Activated CD8-positive, alpha-beta memory T cell treated with anti-CD3 and anti-CD28 coated beads for 1 hour (primary cell): ENCODE data around the gene TESK2.

ENCODE experiments used
- DNase-seq, 2 donors: peaks; one replicate each; pipeline ENCODE4 v3.0.0-alpha.2; 2020; ENCODE audit warnings: low read depth in 1 of 2; ENCODE audit errors: extremely low read depth in 1 of 2

Gene TESK2

GRCh38 chr1:45344499-45344898 is 146.5 kb downstream of the TESK2 start:
- DNase-seq = no peak

GRCh38 chr1:45340816-45341466 is 150.0 kb downstream of the TESK2 start:
- no peak for DNase-seq

- peak; percentile 76 to 83 for DNase-seq
Measured at GRCh38 chr1:45339789-45340558, 151.0 kb downstream of the TESK2 start, which contains the start of the genes MUTYH and TOE1. Gene MUTYH (minus strand): TSS chr1:45340440. CDS start chr1:45334505, 5,935 bp downstream. Gene TOE1 (plus strand): TSS chr1:45340170. CDS start chr1:45340253, 83 bp downstream.

- no peak for DNase-seq
Measured at GRCh38 chr1:45337630-45338325, 153.2 kb downstream of the TESK2 start.

- no peak for DNase-seq
Measured at GRCh38 chr1:45335855-45336324, 155.1 kb downstream of the TESK2 start.

- DNase-seq = no peak
Measured at GRCh38 chr1:45334308-45335245, 156.4 kb downstream of the TESK2 start.

- no peak for DNase-seq
Measured at GRCh38 chr1:45332346-45332720, 158.6 kb downstream of the TESK2 start.

GRCh38 chr1:45331436-45332345 is 159.3 kb downstream of the TESK2 start:
- DNase-seq = no peak

GRCh38 chr1:45329445-45329844 is 161.5 kb downstream of the TESK2 start:
- no peak for DNase-seq

GRCh38 chr1:45328680-45329079 is 162.3 kb downstream of the TESK2 start:
- DNase-seq = no peak

- no peak for DNase-seq
Measured at GRCh38 chr1:45327644-45328515, 163.1 kb downstream of the TESK2 start.

GRCh38 chr1:45326627-45327623 is 164.0 kb downstream of the TESK2 start, which contains the start of gene HPDL:
Gene HPDL (plus strand): TSS chr1:45326895. CDS start chr1:45327149, 254 bp downstream.
- peak in 1 of 2 donors; percentile 42 for DNase-seq

- no peak for DNase-seq
Measured at GRCh38 chr1:45325851-45326506, 165.0 kb downstream of the TESK2 start.

- DNase-seq = no peak
Measured at GRCh38 chr1:45322486-45323040, 168.4 kb downstream of the TESK2 start.

GRCh38 chr1:45321444-45321843 is 169.5 kb downstream of the TESK2 start:
- no peak for DNase-seq

GRCh38 chr1:45319761-45320160 is 171.2 kb downstream of the TESK2 start:
- no peak for DNase-seq
